SK-MEL-5 (cell line): Measurements from ENCODE around the gene WBP2NL. TPM values are rescaled to one million over a fixed set of nuclear protein-coding genes. Genes with fewer than 3 reads are reported as not detected.

Source experiments
- DNase-seq: peaks from one replicate; pipeline ENCODE4 v3.0.0-alpha.2; 2016; ENCODE audit warnings: low read depth, low spot score
- in situ Hi-C: cut with HindIII; loops from 2 replicates; pipeline ENCODE4 v1.10.0; 2016; ENCODE audit warnings: low sequenced_read_pairs, high pct_unique_total_duplicates, low pct_unique_long_range_greater_than_20kb
- total RNA-seq: library from RNA; depleted of rRNA; stranded (reverse); fragments of >200 nt; shearing (Covaris generic); gene quantifications from 2 replicates; pipeline ENCODE4 v1.2.3, GENCODE V29; 2014

Gene WBP2NL
- total RNA-seq, 1 experiment from 2014 or later: not detected

GRCh38 chr22:42010778-42011177, 12.2 kb downstream of the WBP2NL start:
- no peak for DNase-seq
- in situ Hi-C loops: no loop called here

GRCh38 chr22:42013385-42013784, 14.8 kb downstream of the WBP2NL start:
- in situ Hi-C loops: no loop called here
- DNase-seq: no peak

GRCh38 chr22:42016111-42016510, 17.5 kb downstream of the WBP2NL start:
- in situ Hi-C loops: no loop called here
- no peak for DNase-seq

GRCh38 chr22:42018224-42018623, 19.6 kb downstream of the WBP2NL start:
- DNase-seq: no peak
- in situ Hi-C loops: no loop called here

- no peak for DNase-seq
- in situ Hi-C loops: no loop called here
These were observed 23.0 kb downstream of the WBP2NL start for GRCh38 chr22:42021571-42021970.

- in situ Hi-C loops: no loop called here
- no peak for DNase-seq
These were observed 23.7 kb downstream of the WBP2NL start for GRCh38 chr22:42022162-42022847.

- in situ Hi-C loops: no loop called here
- no peak for DNase-seq
These were observed 26.8 kb downstream of the WBP2NL start for GRCh38 chr22:42025421-42025820.

- in situ Hi-C loops: no loop called here
These were observed 28.1 kb downstream of the WBP2NL start for GRCh38 chr22:42026705-42027104.

GRCh38 chr22:42033263-42034181, 34.9 kb downstream of the WBP2NL start:
- DNase-seq: no peak
- in situ Hi-C loops: no loop called here

More at GRCh38 chr22:42026705-42027104, 28.1 kb downstream of the WBP2NL start:
- DNase-seq: no peak

GRCh38 chr22:42035256-42035655, 36.7 kb downstream of the WBP2NL start:
- in situ Hi-C loops: no loop called here
- DNase-seq: no peak

- in situ Hi-C loops: no loop called here
- no peak for DNase-seq
These were observed 40.7 kb downstream of the WBP2NL start for GRCh38 chr22:42039271-42039670.

- DNase-seq: no peak
These were observed 43.2 kb downstream of the WBP2NL start for GRCh38 chr22:42041784-42042183.

GRCh38 chr22:42050641-42051180, 52.1 kb downstream of the WBP2NL start:
- no peak for DNase-seq
- in situ Hi-C loops: no loop called here

More at GRCh38 chr22:42041784-42042183, 43.2 kb downstream of the WBP2NL start:
- in situ Hi-C loops: no loop called here

- no peak for DNase-seq
These were observed 54.2 kb downstream of the WBP2NL start for GRCh38 chr22:42052765-42053164.

GRCh38 chr22:42056757-42057511, 58.3 kb downstream of the WBP2NL start:
- in situ Hi-C loops: no loop called here
- no peak for DNase-seq

More at GRCh38 chr22:42052765-42053164, 54.2 kb downstream of the WBP2NL start:
- in situ Hi-C loops: no loop called here

GRCh38 chr22:42060489-42060888, 61.9 kb downstream of the WBP2NL start:
- in situ Hi-C loops: no loop called here
- DNase-seq: no peak

- in situ Hi-C loops: no loop called here
- DNase-seq: no peak
These were observed 62.5 kb downstream of the WBP2NL start for GRCh38 chr22:42061041-42061440.
